GM12878 (cell line): ENCODE data around the gene ARMC2. TPM values are rescaled to one million over a fixed set of nuclear protein-coding genes. Genes with fewer than 3 reads are reported as not detected.
"Not testable (repeated sequence)": the region's sequence is repeated elsewhere in the genome, so short reads cannot be mapped to it uniquely, and the experiment has no call there.

Experiments
- ATAC-seq: fragments of 200-7000 bp; cut with Tn5 transposase; 3 replicates; pipeline ENCODE4 v1.9.1; 2020; ENCODE audit warnings: mild to moderate bottlenecking, moderate library complexity
- BruUV-seq: library from RNA; stranded (reverse); fragments of 400-500 nt; replicated peaks from 2 replicates; lab custom pipeline; 2021; lab: Mats Ljungman, UMichigan
- CTCF ChIA-PET: fragments of 300-600 bp; sonication (Branson Sonifier 250); formaldehyde crosslinking; extraction: SDS; loops from one replicate; lab custom pipeline; 2021; ENCODE audit warnings: inconsistent platforms; lab: Yijun Ruan, JAX
- POLR2A ChIA-PET: fragments of 350-600 bp; formaldehyde crosslinking; extraction: SDS; loops from one replicate; lab custom pipeline; 2021; ENCODE audit warnings: inconsistent platforms; lab: Charles Lee
- RAD21 ChIA-PET: fragments of 300-600 bp; sonication (Branson Sonifier 250); formaldehyde crosslinking; loops from one replicate; lab custom pipeline; 2023; ENCODE audit warnings: antibody characterized with exemption; ENCODE audit not compliant: unreplicated experiment; lab: Charles Lee
- SMC1A ChIA-PET: fragments of 300-600 bp; sonication (Branson Sonifier 250); formaldehyde crosslinking; loops from one replicate; lab custom pipeline; 2023; ENCODE audit not compliant: unreplicated experiment, uncharacterized antibody; lab: Charles Lee
- DNase-seq: peaks from one replicate; pipeline ENCODE4 v3.0.0-alpha.2; 2011; ENCODE audit warnings: low read depth, low spot score
- FAIRE-seq: peaks from 3 replicates; lab custom pipeline; 2011; peaks lifted over from hg19 to GRCh38; lab: Jason Lieb, UNC
- H2AFZ ChIP-seq: 2 replicates; pipeline ENCODE4 v1.6.0; 2011; ENCODE audit warnings: low read depth, low read length, control low read depth; ENCODE audit not compliant: control insufficient read depth
- H3K27ac ChIP-seq: 2 replicates; pipeline ENCODE4 v1.5.1; 2011; ENCODE audit warnings: control low read depth; ENCODE audit not compliant: control insufficient read depth, insufficient read depth
- H3K27me3 ChIP-seq, 2 experiments: replicated peaks in 1 of 2; 2 replicates each; pipeline versions ENCODE4 v1.6.0 to v1.6.1; 2011; ENCODE audit warnings: low read length in 1 of 2; ENCODE audit not compliant: control insufficient read depth in 2 of 2, insufficient read depth in 2 of 2
- H3K36me3 ChIP-seq, 2 experiments: 2 replicates each; pipeline ENCODE4 v1.5.1; 2011; ENCODE audit warnings: low read length in 1 of 2; ENCODE audit not compliant: control insufficient read depth in 2 of 2, insufficient read depth in 2 of 2
- H3K4me1 ChIP-seq: 2 replicates; pipeline ENCODE4 v1.6.1; 2011; ENCODE audit warnings: mild to moderate bottlenecking, low read length, moderate library complexity, mixed read lengths; ENCODE audit not compliant: control insufficient read depth, insufficient read depth
- H3K4me2 ChIP-seq: 2 replicates; pipeline ENCODE4 v1.6.0; 2011; ENCODE audit warnings: control low read depth; ENCODE audit not compliant: control insufficient read depth, insufficient read depth
- H3K4me3 ChIP-seq: fragments of 200-600 bp; sonication (generic); 2 replicates; pipeline ENCODE4 v1.5.1; 2016
- H3K79me2 ChIP-seq: 2 replicates; pipeline ENCODE4 v1.6.0; 2011; ENCODE audit warnings: low read length; ENCODE audit not compliant: control insufficient read depth, insufficient read depth
- H3K9ac ChIP-seq: 2 replicates; pipeline ENCODE4 v1.8.0; 2011; ENCODE audit warnings: low read length, control low read depth, mixed read lengths; ENCODE audit not compliant: control insufficient read depth, insufficient read depth
- H3K9me3 ChIP-seq: replicated peaks from 3 replicates; pipeline ENCODE4 v1.5.1; 2011; ENCODE audit warnings: mild to moderate bottlenecking, low read length; ENCODE audit not compliant: control insufficient read depth, insufficient read depth
- H4K20me1 ChIP-seq: 2 replicates; pipeline ENCODE4 v1.6.0; 2011; ENCODE audit not compliant: control insufficient read depth, insufficient read depth
- EED ChIP-seq: sonication (generic); IDR thresholded peaks from 2 replicates; pipeline ENCODE4 v1.6.1; 2016; ENCODE audit warnings: antibody characterized with exemption, low read depth
- HCFC1 ChIP-seq: fragments of 150-350 bp; IDR thresholded peaks from 2 replicates; pipeline ENCODE4 v1.6.1; 2014; ENCODE audit warnings: low read length
- HDGF ChIP-seq: fragments of 450-650 bp; IDR thresholded peaks from 2 replicates; pipeline ENCODE4 v1.6.1; 2016; ENCODE audit warnings: antibody characterized with exemption
- MAX ChIP-seq: IDR thresholded peaks from 2 replicates; pipeline ENCODE4 v1.6.1; 2012; ENCODE audit warnings: low read depth, low read length, improper control_type of control experiment
- NKRF ChIP-seq: fragments of 450-650 bp; conservative IDR thresholded peaks from 2 replicates; pipeline ENCODE4 v1.6.1; 2017; ENCODE audit warnings: mild to moderate bottlenecking, moderate library complexity
- POLR2A ChIP-seq: IDR thresholded peaks from 2 replicates; pipeline ENCODE4 v1.6.1; 2011; ENCODE audit warnings: low read depth, mild to moderate bottlenecking, low read length
- SKIL ChIP-seq: fragments of 450-650 bp; IDR thresholded peaks from 2 replicates; pipeline ENCODE4 v1.6.1; 2017; ENCODE audit warnings: mild to moderate bottlenecking, low read depth, inconsistent platforms; ENCODE audit not compliant: poor library complexity, severe bottlenecking
- STAT3 ChIP-seq: IDR thresholded peaks from 2 replicates; pipeline ENCODE4 v1.6.1; 2011; ENCODE audit warnings: low read depth, low read length, improper control_type of control experiment
- ZBED1 ChIP-seq: IDR thresholded peaks from 2 replicates; pipeline ENCODE4 v1.6.1; 2016; ENCODE audit warnings: borderline replicate concordance
- ZBTB40 ChIP-seq: fragments of 450-650 bp; IDR thresholded peaks from 2 replicates; pipeline ENCODE4 v1.6.1; 2016; ENCODE audit warnings: mild to moderate bottlenecking, moderate library complexity, borderline replicate concordance
- WGBS: methylation state at CpG from one replicate; pipeline ENCODE4 v1.1.6; 2016; ENCODE audit warnings: low lambda C conversion rate; ENCODE audit not compliant: insufficient replicate concordance, insufficient coverage; ENCODE audit errors: missing lambda C conversion rate; 5-methylcytosine and 5-hydroxymethylcytosine counted together
- in situ Hi-C: fragments of 300-500 bp; cut with MboI; formaldehyde crosslinking; loops from 9 replicates; pipeline ENCODE4 v1.14.3; 2018; ENCODE audit warnings: mixed read lengths
- intact Hi-C: fragments of 100-400 bp; cut with micrococcal nuclease; formaldehyde crosslinking; loops from one replicate; pipeline ENCODE4 v1.14.2; 2022; ENCODE audit not compliant: unreplicated experiment
- polyA plus RNA-seq, 11 experiments: library from polyadenylated mRNA; depleted of rRNA in 4 of 11; unstranded in 6 of 11; stranded (reverse) in 5 of 11; fragments of >200 nt; fragmentation: Nextera tagmentation in 4 of 11; fragmentation: Illumina TruSeq in 1 of 11; extraction: Ambion mirVana in 4 of 11; extraction: Trizol in 1 of 11; gene quantifications; 1 replicate in 1 of 11; 2 replicates in 10 of 11; pipeline versions ENCODE4 v1.2.1 to v1.2.3, GENCODE V29; 2011 to 2016; ENCODE audit warnings: inconsistent platforms in 2 of 11, missing spikeins in 2 of 11, low read depth in 1 of 11
- total RNA-seq, 4 experiments: library from RNA; depleted of rRNA in 3 of 4; stranded (reverse); fragments of >200 nt in 3 of 4; fragmentation: Illumina TruSeq in 1 of 4; extraction: Trizol in 1 of 4; gene quantifications; 2 replicates each; pipeline versions ENCODE4 v1.2.1 to v1.2.3, GENCODE V29; 2013 to 2021

The ARMC2 gene
- total and polyA plus RNA-seq, 10 of the 15 experiments (the other 5 are each of a cell fraction or from before 2014, with no cell fraction given) = 0.06 to 0.33 (median 0.21) TPM; not detected in 5

- 41% methylated on average over 1 of the region's 1 CpG for WGBS
- ATAC-seq (no peak), FAIRE-seq (no peak), DNase-seq (no peak)
- no TSS peak for BruUV-seq
- in situ Hi-C loops = no loop called here
- ChIA-PET CTCF (interaction anchor here (1.2 kb wide), 1 partner anchor 26 kb away, joined by 3 read pairs; no protein-coding TSS in a partner anchor), RAD21 (no interaction called here), POLR2A (interaction anchor here (0.5 kb wide), 1 partner anchor 980 kb away, joined by 4 read pairs; no protein-coding TSS in a partner anchor), SMC1A (no interaction called here)
- no peak overlapping the region for H3K9ac ChIP-seq
- H2AFZ ChIP-seq = no peak overlapping the region
- H3K4me1 ChIP-seq = no peaks in the 10 kb centered on the region
- no peaks in the 10 kb centered on the region for H4K20me1 ChIP-seq
- no peak for TF ChIP-seq EED
- TF ChIP-seq NKRF = no peak
- TF ChIP-seq ZBED1 = no peak
- TF ChIP-seq ZBTB40 = no peak
- no peak for TF ChIP-seq POLR2A
- TF ChIP-seq HDGF = no peak
- TF ChIP-seq MAX = no peak
- TF ChIP-seq STAT3 = no peak
- TF ChIP-seq SKIL = no peak
- no peak for TF ChIP-seq HCFC1
- intact Hi-C loops = no loop called here
- no peaks in the 10 kb centered on the region for H3K36me3 ChIP-seq
- no peak overlapping the region for H3K4me3 ChIP-seq
- no peaks in the 10 kb centered on the region for H3K27me3 ChIP-seq
- no peaks in the 10 kb centered on the region for H3K9me3 ChIP-seq
- no peaks in the 10 kb centered on the region for H3K79me2 ChIP-seq
- H3K27ac ChIP-seq = no peak overlapping the region
- H3K4me2 ChIP-seq = no peak overlapping the region
Observed at GRCh38 chr6:108974201-108974600, 126.0 kb downstream of the ARMC2 start.

- H3K36me3 ChIP-seq, H3K9ac ChIP-seq, H3K9me3 ChIP-seq, H3K27ac ChIP-seq, H3K27me3 ChIP-seq, ATAC-seq, FAIRE-seq, SMC1A ChIA-PET, H3K4me3 ChIP-seq, H2AFZ ChIP-seq, BruUV-seq, intact Hi-C loops, DNase-seq, CTCF ChIA-PET, H3K79me2 ChIP-seq, H4K20me1 ChIP-seq, H3K4me1 ChIP-seq, RAD21 ChIA-PET, POLR2A ChIA-PET, H3K4me2 ChIP-seq, in situ Hi-C loops: not testable (repeated sequence)
- 95% methylated on average over 1 of the region's 1 CpG for WGBS
Observed at GRCh38 chr6:108978638-108979037, 130.4 kb downstream of the ARMC2 start.
